ENCODE measurements around the gene MAPKAP1.

GRCh38 chr9:125674981-125675973, 31.7 kb downstream of the MAPKAP1 start:
- TF ChIP-seq CTCF (conservative IDR thresholded peaks at IDR 0.05; ENCODE audit: low read length) (no peak), EZH2phosphoT487 (IDR thresholded peaks at IDR 0.05; ENCODE audit: borderline replicate concordance, low read depth, low read length) (no peak)
